ENCODE results near the gene FOXK2. TPM values are rescaled to one million over a fixed set of nuclear protein-coding genes. Genes with fewer than 3 reads are reported as not detected.
A peak's percentile ranks its signal among the peaks of the same experiment; 100 is the strongest.

The FOXK2 gene
- total and polyA plus RNA-seq, 8 donors: 17.7 to 27.9 (median 19.8) TPM

DNA sequence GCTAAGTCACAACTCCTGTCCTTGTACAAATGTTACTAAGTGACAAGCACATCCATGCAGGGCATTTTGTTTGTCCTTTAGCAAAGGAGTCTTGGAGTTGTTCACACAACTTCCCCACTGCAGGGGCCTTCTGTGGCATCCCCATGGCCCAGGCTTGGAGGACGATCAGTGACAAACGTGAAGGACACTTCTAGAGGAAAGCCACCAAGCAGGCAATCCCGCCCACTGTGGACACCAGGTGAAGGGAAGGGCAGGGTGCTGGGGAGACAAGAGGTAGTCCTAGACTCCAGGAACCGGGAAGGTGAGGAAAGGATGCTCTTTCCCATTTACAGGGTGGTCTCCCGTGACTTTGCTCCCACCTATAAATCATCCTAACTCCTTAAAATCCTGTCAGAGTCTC, 124.6 kb downstream of the FOXK2 start:
- FAIRE-seq: no peak
- intact Hi-C loops (cut with DNase I): no loop called here
- WGBS, 2 donors: 70 to 84% methylated on average over 5 of the region's 5 CpGs
- Histone ChIP-seq H3K4me1 (peaks cover 5 to 24% (median 9%) of the 10 kb centered on the region in 3 donors), H3K9me3 (no peaks in the 10 kb centered on the region), H3K4me3 (no peak overlapping the region), H3K27me3 (no peaks in the 10 kb centered on the region), H3K27ac (no peak overlapping the region), H3K36me3 (peaks cover 0 to 17% (median 0%) of the 10 kb centered on the region in 3 donors)
- DNase-seq: peak in 1 of 6 donors; percentile 10
- TF ChIP-seq, protein P1, sequence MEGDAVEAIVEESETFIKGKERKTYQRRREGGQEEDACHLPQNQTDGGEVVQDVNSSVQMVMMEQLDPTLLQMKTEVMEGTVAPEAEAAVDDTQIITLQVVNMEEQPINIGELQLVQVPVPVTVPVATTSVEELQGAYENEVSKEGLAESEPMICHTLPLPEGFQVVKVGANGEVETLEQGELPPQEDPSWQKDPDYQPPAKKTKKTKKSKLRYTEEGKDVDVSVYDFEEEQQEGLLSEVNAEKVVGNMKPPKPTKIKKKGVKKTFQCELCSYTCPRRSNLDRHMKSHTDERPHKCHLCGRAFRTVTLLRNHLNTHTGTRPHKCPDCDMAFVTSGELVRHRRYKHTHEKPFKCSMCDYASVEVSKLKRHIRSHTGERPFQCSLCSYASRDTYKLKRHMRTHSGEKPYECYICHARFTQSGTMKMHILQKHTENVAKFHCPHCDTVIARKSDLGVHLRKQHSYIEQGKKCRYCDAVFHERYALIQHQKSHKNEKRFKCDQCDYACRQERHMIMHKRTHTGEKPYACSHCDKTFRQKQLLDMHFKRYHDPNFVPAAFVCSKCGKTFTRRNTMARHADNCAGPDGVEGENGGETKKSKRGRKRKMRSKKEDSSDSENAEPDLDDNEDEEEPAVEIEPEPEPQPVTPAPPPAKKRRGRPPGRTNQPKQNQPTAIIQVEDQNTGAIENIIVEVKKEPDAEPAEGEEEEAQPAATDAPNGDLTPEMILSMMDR (IDR thresholded peaks at IDR 0.05): no peak
- ATAC-seq: no peak

DNA sequence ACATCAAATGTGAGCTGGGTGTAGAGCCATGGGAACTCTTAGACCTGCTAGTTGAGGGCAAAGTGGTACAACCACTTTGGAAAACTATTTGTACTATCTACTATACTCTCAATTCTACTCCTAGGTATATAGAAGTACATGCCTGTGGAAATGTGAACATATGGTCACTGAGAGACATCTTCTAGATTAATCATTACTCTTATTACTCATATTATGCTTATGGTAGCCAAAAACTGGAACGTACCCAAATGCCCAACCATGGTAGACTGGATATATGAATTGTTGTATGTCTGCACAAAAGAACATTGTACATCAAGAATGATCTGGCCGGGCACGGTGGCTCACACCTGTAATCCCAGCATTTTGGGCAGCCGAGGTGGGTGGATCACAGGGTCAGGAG, 126.0 kb downstream of the FOXK2 start:
- Histone ChIP-seq H3K27ac (no peak overlapping the region), H3K9me3 (no peaks in the 10 kb centered on the region), H3K4me1 (peaks cover 5 to 24% (median 9%) of the 10 kb centered on the region in 3 donors), H3K36me3 (peaks cover 0 to 17% (median 0%) of the 10 kb centered on the region in 3 donors), H3K27me3 (no peaks in the 10 kb centered on the region), H3K4me3 (no peak overlapping the region)
- intact Hi-C loops (cut with DNase I): no loop called here
- 87 to 88% methylated on average over 4 of the region's 4 CpGs for WGBS, 2 donors
- ATAC-seq (no peak), DNase-seq (peak in 2 of 6 donors; percentile 6 to 19), FAIRE-seq (no peak)
- TF ChIP-seq, protein P1 (IDR thresholded peaks at IDR 0.05): no peak

DNA sequence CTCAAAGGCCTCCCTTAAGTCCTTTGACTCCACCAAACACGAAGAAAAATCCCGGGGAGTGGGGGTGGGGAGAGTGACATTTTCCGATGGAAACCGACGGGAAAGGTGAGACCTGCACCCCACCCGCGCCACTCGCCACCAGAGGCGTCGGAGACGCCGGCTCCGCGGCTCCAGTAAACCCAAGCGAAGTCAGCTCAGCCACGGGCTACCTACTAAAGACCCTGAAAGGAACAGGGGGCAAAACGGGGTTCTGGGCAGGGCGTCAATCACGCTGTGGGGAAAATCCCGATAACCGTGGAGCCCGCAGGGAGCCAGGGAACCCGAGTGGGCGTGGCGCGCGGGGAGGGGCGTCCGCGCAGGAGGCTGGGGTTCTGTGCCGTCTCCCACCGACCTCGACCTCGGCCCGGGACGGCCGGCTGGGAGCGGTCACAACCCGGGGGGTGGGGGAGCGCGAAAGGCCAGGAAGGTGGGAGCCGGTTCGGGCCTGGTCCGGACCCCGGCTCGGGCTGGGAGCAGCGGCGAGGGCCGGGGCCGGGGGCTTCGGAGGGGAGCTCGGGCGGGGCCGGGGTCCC, 128.1 kb downstream of the FOXK2 start:
- intact Hi-C loops (cut with DNase I): no loop called here
- DNase-seq (peak in 5 of 6 donors; percentile 47 to 80 (median 61)), ATAC-seq (peak; percentile 18 to 49 (median 38)), FAIRE-seq (no peak)
- Histone ChIP-seq H3K27ac (peak overlapping the region; percentile 76 to 98 (median 85)), H3K4me3 (peak overlapping the region; percentile 98 to 99 (median 98)), H3K4me1 (peaks cover 5 to 24% (median 9%) of the 10 kb centered on the region in 3 donors), H3K27me3 (no peaks in the 10 kb centered on the region), H3K36me3 (peaks cover 0 to 2% (median 0%) of the 10 kb centered on the region in 3 donors), H3K9me3 (no peaks in the 10 kb centered on the region)
- WGBS, 2 donors: 1% methylated on average over 39 to 54 of the region's 54 CpGs
- TF ChIP-seq, protein P1 (IDR thresholded peaks at IDR 0.05): no peak

DNA sequence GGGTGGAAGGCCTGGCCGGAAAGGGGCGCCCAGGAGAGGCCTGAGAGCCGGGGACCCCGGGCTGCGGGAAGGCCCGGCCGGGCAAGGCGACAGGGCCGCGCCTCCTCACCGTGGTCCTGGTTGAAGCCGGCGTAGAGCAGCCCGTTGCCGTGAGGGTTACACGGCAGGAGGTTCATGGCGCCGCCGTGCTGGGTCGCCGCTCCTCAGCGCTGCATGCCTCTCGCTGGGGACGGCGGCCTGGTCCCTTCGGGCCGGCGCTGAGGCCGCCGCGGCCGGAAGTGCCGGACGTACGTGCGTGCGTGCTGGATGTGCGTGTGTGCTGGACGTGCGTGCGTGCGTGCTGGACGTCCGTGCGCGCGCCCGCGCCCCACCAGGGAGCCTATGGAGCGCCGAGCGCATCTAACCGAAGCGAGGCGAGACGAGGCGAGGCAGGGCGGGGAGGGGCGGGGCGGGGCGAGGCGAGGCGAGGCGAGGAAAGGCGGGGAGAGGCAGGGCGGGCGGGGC, 128.7 kb downstream of the FOXK2 start, which contains the start of gene WDR45B:
Gene WDR45B, minus strand, starts transcription at position 280 of the 504 bp plus-strand sequence. Its CDS starts 104 bp downstream, at position 176.
- Histone ChIP-seq H3K9me3 (no peaks in the 10 kb centered on the region), H3K27ac (peak within 1 kb of the TSS; percentile 76 to 98 (median 85)), H3K4me1 (peaks cover 5 to 21% (median 9%) of the 10 kb centered on the region in 3 donors), H3K27me3 (no peaks in the 10 kb centered on the region), H3K4me3 (peak within 1 kb of the TSS; percentile 98 to 99 (median 98)), H3K36me3 (no peaks in the 10 kb centered on the region)
- ATAC-seq: peak; percentile 91 to 97 (median 95)
- no peak for FAIRE-seq
- intact Hi-C loops (cut with DNase I): no loop called here
- WGBS, 2 donors: 0 to 1% methylated on average over 37 to 65 of the region's 67 CpGs
- peak; percentile 92 to 99 (median 96) for DNase-seq
- TF ChIP-seq, protein P1 (IDR thresholded peaks at IDR 0.05): no peak
